Ishikawa (cell line): ENCODE measurements around the gene LTA4H.

Source experiments
- YY1 ChIP-seq: IDR thresholded peaks from 2 replicates; pipeline ENCODE4 v1.6.1; 2012; ENCODE audit warnings: low read depth
- TF ChIP-seq, protein P1 (sequence below): IDR thresholded peaks from 2 replicates; pipeline ENCODE4 v1.6.1; 2012

GRCh38 chr12:95990136-95990535 is 45.3 kb downstream of the LTA4H start:
- no peak for TF ChIP-seq YY1
- TF ChIP-seq, protein P1, sequence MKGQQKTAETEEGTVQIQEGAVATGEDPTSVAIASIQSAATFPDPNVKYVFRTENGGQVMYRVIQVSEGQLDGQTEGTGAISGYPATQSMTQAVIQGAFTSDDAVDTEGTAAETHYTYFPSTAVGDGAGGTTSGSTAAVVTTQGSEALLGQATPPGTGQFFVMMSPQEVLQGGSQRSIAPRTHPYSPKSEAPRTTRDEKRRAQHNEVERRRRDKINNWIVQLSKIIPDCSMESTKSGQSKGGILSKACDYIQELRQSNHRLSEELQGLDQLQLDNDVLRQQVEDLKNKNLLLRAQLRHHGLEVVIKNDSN = no peak
